HCT116 (cell line): Measurements from ENCODE around the gene OR6K2. TPM values are rescaled to one million over a fixed set of nuclear protein-coding genes. Genes with fewer than 3 reads are reported as not detected.

ENCODE experiments used
- ATAC-seq: fragments of 200-7000 bp; cut with Tn5 transposase; 2 replicates; pipeline ENCODE4 v1.9.1; 2020; ENCODE audit warnings: mild to moderate bottlenecking, moderate library complexity
- BruUV-seq: library from RNA; stranded (reverse); fragments of 400-500 nt; replicated peaks from 2 replicates; lab custom pipeline; 2021; lab: Mats Ljungman, UMichigan
- CTCF ChIA-PET: fragments of 300-600 bp; sonication (Branson Sonifier 250); formaldehyde crosslinking; loops from one replicate; lab custom pipeline; 2021; ENCODE audit warnings: antibody characterized with exemption; lab: Charles Lee
- POLR2A ChIA-PET: fragments of 300-600, 350-600 bp; sonication (Branson Sonifier 250); formaldehyde crosslinking; loops from one replicate; lab custom pipeline; 2021; ENCODE audit warnings: antibody characterized with exemption; lab: Charles Lee
- RAD21 ChIA-PET, 2 experiments: fragments of 300-600 bp; sonication (Branson Sonifier 250); formaldehyde crosslinking; loops; one replicate each; lab custom pipeline; 2023; ENCODE audit warnings: low total read pairs in 2 of 2; ENCODE audit not compliant: uncharacterized antibody in 2 of 2, unreplicated experiment in 2 of 2, low non-redundant PET in 1 of 2; lab: Charles Lee
- DNase-seq: peaks from one replicate; pipeline ENCODE4 v3.0.0-alpha.2; 2010; ENCODE audit warnings: low read depth, low spot score
- H2AFZ ChIP-seq: fragments of 200-600 bp; shearing (Covaris generic), sonication (generic); 2 replicates; pipeline ENCODE4 v1.6.1; 2017; ENCODE audit warnings: low read depth, mixed run types, mixed read lengths, antibody characterized with exemption, low read length; ENCODE audit not compliant: poor library complexity, severe bottlenecking
- H3K27ac ChIP-seq: 2 replicates; pipeline ENCODE4 v1.5.1; 2012; ENCODE audit warnings: low read depth, low read length
- H3K27me3 ChIP-seq: fragments of 200-600 bp; sonication (generic); 2 replicates; pipeline ENCODE4 v1.6.1; 2016; ENCODE audit warnings: mixed run types, low read length, mixed read lengths; ENCODE audit not compliant: insufficient read depth
- H3K36me3 ChIP-seq, 2 experiments: fragments of 200-500 bp in 1 of 2; fragments of 200-600 bp in 1 of 2; sonication (Bioruptor generic) in 1 of 2; sonication (generic) in 1 of 2; 2 replicates each; pipeline versions ENCODE4 v1.5.1 to v1.6.1; 2014 to 2016; ENCODE audit warnings: low read length in 2 of 2, inconsistent platforms in 1 of 2, mixed read lengths in 1 of 2, mixed run types in 1 of 2; ENCODE audit not compliant: insufficient read depth in 2 of 2, control insufficient read depth in 1 of 2
- H3K4me1 ChIP-seq, 2 experiments: fragments of 200-600 bp in 1 of 2; sonication (generic) in 1 of 2; 2 replicates each; pipeline versions ENCODE4 v1.5.1 to v1.6.1; 2012 to 2017; ENCODE audit warnings: low read length in 2 of 2, inconsistent platforms in 1 of 2, mild to moderate bottlenecking in 1 of 2, mixed read lengths in 1 of 2, mixed run types in 1 of 2, moderate library complexity in 1 of 2; ENCODE audit not compliant: insufficient read depth in 2 of 2, control insufficient read depth in 1 of 2
- H3K4me2 ChIP-seq: fragments of 200-600 bp; sonication (generic); 2 replicates; pipeline ENCODE4 v1.6.1; 2017; ENCODE audit warnings: mixed run types, low read length, mixed read lengths
- H3K4me3 ChIP-seq, 2 experiments: fragments of 200-600 bp in 1 of 2; sonication (generic) in 1 of 2; replicated peaks in 1 of 2; 2 replicates each; pipeline ENCODE4 v1.5.1; 2011 to 2016; ENCODE audit warnings: low read length in 2 of 2, control low read depth in 1 of 2, low read depth in 1 of 2, mild to moderate bottlenecking in 1 of 2, mixed read lengths in 1 of 2, mixed run types in 1 of 2
- H3K79me2 ChIP-seq: fragments of 200-600 bp; sonication (generic); 2 replicates; pipeline ENCODE4 v1.6.1; 2017; ENCODE audit warnings: mild to moderate bottlenecking, mixed run types, low read length, moderate library complexity, mixed read lengths; ENCODE audit not compliant: insufficient read depth
- H3K9ac ChIP-seq: fragments of 200-600 bp; sonication (generic); 2 replicates; pipeline ENCODE4 v1.6.1; 2016; ENCODE audit warnings: low read length, mixed read lengths
- H3K9me2 ChIP-seq: fragments of 200-600 bp; sonication (generic), shearing (Covaris generic); 2 replicates; pipeline ENCODE4 v1.6.1; 2017; ENCODE audit warnings: mixed run types, mild to moderate bottlenecking, moderate library complexity; ENCODE audit not compliant: insufficient read depth
- H3K9me3 ChIP-seq, 2 experiments: fragments of 200-500 bp in 1 of 2; fragments of 200-600 bp in 1 of 2; sonication (Bioruptor generic) in 1 of 2; sonication (generic) in 1 of 2; 2 replicates each; pipeline ENCODE4 v1.6.1; 2014 to 2017; ENCODE audit warnings: low read length in 2 of 2, mixed read lengths in 2 of 2, inconsistent platforms in 1 of 2, low read depth in 1 of 2, mild to moderate bottlenecking in 1 of 2, mixed run types in 1 of 2, moderate library complexity in 1 of 2; ENCODE audit not compliant: control insufficient read depth in 1 of 2, insufficient read depth in 1 of 2
- H4K20me1 ChIP-seq: fragments of 200-600 bp; sonication (generic), shearing (Covaris generic); 2 replicates; pipeline ENCODE4 v1.6.1; 2017; ENCODE audit warnings: mixed run types, mild to moderate bottlenecking, moderate library complexity; ENCODE audit not compliant: insufficient read depth
- CBX3 ChIP-seq: IDR thresholded peaks from 2 replicates; pipeline ENCODE4 v1.6.1; 2012; ENCODE audit warnings: low read depth
- EGR1 ChIP-seq: IDR thresholded peaks from 2 replicates; pipeline ENCODE4 v1.6.1; 2012; ENCODE audit warnings: low read depth
- ELF1 ChIP-seq: IDR thresholded peaks from 2 replicates; pipeline ENCODE4 v1.6.1; 2012; ENCODE audit warnings: low read depth, borderline replicate concordance
- EZH2 ChIP-seq: fragments of 200-600 bp; sonication (generic); IDR thresholded peaks from 2 replicates; pipeline ENCODE4 v1.6.1; 2017; ENCODE audit warnings: antibody characterized with exemption, mixed run types
- JUND ChIP-seq: IDR thresholded peaks from 2 replicates; pipeline ENCODE4 v1.6.1; 2012
- POLR2A ChIP-seq: IDR thresholded peaks from 2 replicates; pipeline ENCODE4 v1.7.0; 2011; ENCODE audit warnings: borderline replicate concordance; ENCODE audit not compliant: insufficient read depth, insufficient read length; ENCODE audit errors: extremely low read depth
- POLR2AphosphoS5 ChIP-seq: IDR thresholded peaks from 2 replicates; pipeline ENCODE4 v1.6.1; 2011; ENCODE audit warnings: mild to moderate bottlenecking, low read depth, low read length, moderate library complexity
- RAD21 ChIP-seq: IDR thresholded peaks from 2 replicates; pipeline ENCODE4 v1.6.1; 2012; ENCODE audit warnings: low read depth, mild to moderate bottlenecking
- REST ChIP-seq: IDR thresholded peaks from 2 replicates; pipeline ENCODE4 v1.6.1; 2012; ENCODE audit warnings: low read depth
- SP1 ChIP-seq: IDR thresholded peaks from 2 replicates; pipeline ENCODE4 v1.6.1; 2012; ENCODE audit warnings: low read depth
- TCF7L2 ChIP-seq: IDR thresholded peaks from 2 replicates; pipeline ENCODE4 v1.7.0; 2011; ENCODE audit warnings: borderline replicate concordance, inconsistent platforms; ENCODE audit not compliant: insufficient read depth, insufficient read length; ENCODE audit errors: extremely low read depth
- ZBTB33 ChIP-seq: IDR thresholded peaks from 2 replicates; pipeline ENCODE4 v1.6.1; 2011; ENCODE audit warnings: mild to moderate bottlenecking, low read length, moderate library complexity; ENCODE audit not compliant: insufficient replicate concordance; ENCODE audit errors: extremely low read depth
- ZFX ChIP-seq: fragments of 450-650 bp; IDR thresholded peaks from 2 replicates; pipeline ENCODE4 v1.6.1; 2017
- ZNF274 ChIP-seq: fragments of 200-500 bp; sonication (Bioruptor generic); IDR thresholded peaks from 2 replicates; pipeline ENCODE4 v1.6.1; 2014; ENCODE audit warnings: mild to moderate bottlenecking, low read depth, low read length, inconsistent platforms
- intact Hi-C: fragments of 100-400 bp; cut with micrococcal nuclease; formaldehyde crosslinking; loops from 2 replicates; pipeline ENCODE4 v1.10.0; 2022
- total RNA-seq: library from RNA; stranded (reverse); gene quantifications from one replicate; pipeline ENCODE4 v1.2.1, GENCODE V29; 2021; ENCODE audit not compliant: unreplicated experiment
- TF ChIP-seq, protein P1 (sequence below): IDR thresholded peaks from 2 replicates; pipeline ENCODE4 v1.6.1; 2012
- TF ChIP-seq, protein P2 (sequence below): IDR thresholded peaks from 2 replicates; pipeline ENCODE4 v1.6.1; 2012

OR6K2 gene
- total RNA-seq, 1 experiment from 2014 or later: not detected

GRCh38 chr1:158689875-158690274 lies 10.6 kb downstream of the OR6K2 start:
- Histone ChIP-seq H3K4me2 (no peak overlapping the region), H3K4me1 (no peaks in the 10 kb centered on the region), H3K9ac (no peak overlapping the region), H3K36me3 (no peaks in the 10 kb centered on the region), H2AFZ (no peak overlapping the region), H3K27ac (no peak overlapping the region), H4K20me1 (no peaks in the 10 kb centered on the region; the same call in 1 of the 2 replicates), H3K4me3 (no peak overlapping the region), H3K79me2 (no peaks in the 10 kb centered on the region), H3K9me3 (no peaks in the 10 kb centered on the region), H3K9me2 (no peaks in the 10 kb centered on the region), H3K27me3 (no peaks in the 10 kb centered on the region)
- no peak for ATAC-seq
- no peak for DNase-seq
- POLR2A ChIA-PET: no interaction called here
- intact Hi-C loops: no loop called here
- CTCF ChIA-PET: no interaction called here
- RAD21 ChIA-PET: no interaction called here
- no peak for TF ChIP-seq POLR2AphosphoS5
- TF ChIP-seq, protein P1, sequence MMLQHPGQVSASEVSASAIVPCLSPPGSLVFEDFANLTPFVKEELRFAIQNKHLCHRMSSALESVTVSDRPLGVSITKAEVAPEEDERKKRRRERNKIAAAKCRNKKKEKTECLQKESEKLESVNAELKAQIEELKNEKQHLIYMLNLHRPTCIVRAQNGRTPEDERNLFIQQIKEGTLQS: no peak
- TF ChIP-seq, all 23 proteins: peak for 0
- BruUV-seq: no TSS peak

DNA sequence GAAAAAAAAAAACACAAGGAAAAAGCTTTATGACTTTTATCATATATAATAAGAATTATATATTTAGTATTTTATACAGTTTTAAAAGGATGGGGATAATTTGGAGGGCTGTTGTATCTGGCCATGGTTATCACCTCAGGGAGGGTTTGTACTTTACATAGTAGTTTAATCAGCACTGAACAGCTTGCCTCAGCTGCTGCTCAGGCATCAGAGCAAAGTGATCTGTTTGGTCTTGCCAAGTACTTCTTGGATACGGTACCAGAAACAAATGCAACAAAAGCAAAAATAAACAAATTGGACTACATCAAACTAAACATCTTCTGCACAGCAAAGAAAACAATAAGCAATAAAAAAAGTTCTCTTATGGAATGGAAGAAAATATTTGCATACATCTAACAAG lies 11.3 kb downstream of the OR6K2 start:
- no peaks in the 10 kb centered on the region for H3K9me3 ChIP-seq
- no TSS peak for BruUV-seq
- H3K4me3 ChIP-seq: no peak overlapping the region
- intact Hi-C loops: no loop called here
- no peaks in the 10 kb centered on the region for H3K27me3 ChIP-seq
- POLR2A ChIA-PET: no interaction called here
- H3K4me2 ChIP-seq: no peak overlapping the region
- no peaks in the 10 kb centered on the region for H3K36me3 ChIP-seq
- RAD21 ChIA-PET: no interaction called here
- H3K79me2 ChIP-seq: no peaks in the 10 kb centered on the region
- ATAC-seq (no peak), DNase-seq (no peak)
- no peak overlapping the region for H3K27ac ChIP-seq
- H2AFZ ChIP-seq: no peak overlapping the region
- H3K9me2 ChIP-seq: no peaks in the 10 kb centered on the region
- no peak overlapping the region for H3K9ac ChIP-seq
- CTCF ChIA-PET: no interaction called here
- no peaks in the 10 kb centered on the region; the same call in 1 of the 2 replicates for H4K20me1 ChIP-seq
- H3K4me1 ChIP-seq: no peaks in the 10 kb centered on the region
- TF ChIP-seq, protein P1: no peak
- TF ChIP-seq ZFX (no peak), ZNF274 (no peak), POLR2AphosphoS5 (no peak), POLR2A (no peak), ZBTB33 (no peak), SP1 (no peak), EGR1 (no peak), REST (no peak), TCF7L2 (no peak), ELF1 (no peak), JUND (no peak), RAD21 (no peak), CBX3 (no peak), EZH2 (no peak)
- TF ChIP-seq, protein P2, sequence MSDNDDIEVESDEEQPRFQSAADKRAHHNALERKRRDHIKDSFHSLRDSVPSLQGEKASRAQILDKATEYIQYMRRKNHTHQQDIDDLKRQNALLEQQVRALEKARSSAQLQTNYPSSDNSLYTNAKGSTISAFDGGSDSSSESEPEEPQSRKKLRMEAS: no peak
